Stimulated activated CD4-positive, alpha-beta T cell treated with anti-CD3 and anti-CD28 coated beads, Interleukin-1b, Interleukin-23, amount 100 ng/mL, for 24 hours (primary cell): ENCODE results near the gene STK36.

Experiments used
- DNase-seq, 4 experiments: peaks; one replicate each; pipeline ENCODE4 v3.0.0-alpha.2; 2020; ENCODE audit warnings: low read depth in 4 of 4, low spot score in 1 of 4

STK36 gene

DNA sequence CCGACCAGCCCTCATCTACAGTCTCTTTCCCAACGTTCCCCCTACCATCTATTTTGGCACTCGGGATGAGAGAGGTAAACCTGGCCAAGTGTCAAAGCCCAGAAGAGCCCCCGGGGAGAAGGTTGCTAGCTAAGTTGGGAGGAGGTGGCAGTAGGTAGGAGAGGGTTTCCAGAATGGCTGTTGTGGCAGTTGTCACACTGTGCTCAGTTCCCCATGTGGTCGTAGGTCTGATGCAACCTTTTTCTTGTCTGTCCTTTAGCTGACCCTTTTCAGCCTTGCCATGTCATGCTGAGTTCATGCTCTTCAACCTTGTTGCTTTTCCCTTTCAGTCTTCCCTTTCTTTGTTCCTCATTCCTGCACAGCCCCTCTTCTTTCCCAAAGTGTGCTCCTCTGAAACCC lies 73.3 kb downstream of the STK36 start:
- DNase-seq, result no peak

DNA sequence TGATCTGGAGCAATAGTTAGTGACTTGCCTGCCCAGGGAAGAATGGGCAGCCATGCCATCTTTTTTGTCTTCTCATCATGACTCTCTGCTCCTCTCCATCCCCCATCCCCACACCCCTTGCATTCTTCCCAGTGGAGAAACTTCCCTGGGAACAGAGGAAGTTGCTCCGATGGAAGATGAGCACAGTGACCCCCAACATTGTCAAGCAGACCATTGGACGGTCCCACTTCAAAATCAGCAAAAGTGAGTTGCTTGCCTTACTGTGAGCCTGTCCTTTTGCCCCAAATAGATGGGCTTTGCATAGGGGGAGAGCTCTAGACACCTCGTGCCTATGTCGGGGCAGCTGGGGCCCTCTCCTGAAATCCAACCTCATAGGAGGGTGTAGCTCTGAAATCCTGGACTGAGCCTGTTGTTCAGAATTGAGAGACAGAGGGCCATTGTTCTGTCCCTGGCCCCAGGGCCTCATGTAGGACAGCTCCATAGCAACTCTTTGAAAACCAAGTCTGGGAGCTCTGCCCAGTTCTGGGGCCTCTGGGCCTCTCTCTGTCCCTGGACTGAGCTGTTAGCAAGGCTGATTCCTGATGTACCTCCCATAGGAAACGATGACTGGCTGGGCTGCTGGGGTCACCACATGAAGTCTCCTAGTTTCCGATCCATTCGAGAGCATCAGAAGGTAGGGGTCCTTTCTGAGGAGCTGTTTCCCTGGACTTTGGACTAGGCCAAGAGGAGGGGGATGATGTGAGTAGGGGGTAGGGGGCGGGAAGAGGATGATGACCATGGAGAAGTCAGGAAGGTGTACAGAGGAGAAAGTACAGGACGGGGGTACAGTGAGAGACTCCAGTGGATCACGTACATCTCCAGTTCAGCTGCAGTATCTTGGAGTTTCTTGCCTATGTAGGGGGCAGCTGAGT lies 73.9 kb downstream of the STK36 start:
- DNase-seq, result no peak

DNA sequence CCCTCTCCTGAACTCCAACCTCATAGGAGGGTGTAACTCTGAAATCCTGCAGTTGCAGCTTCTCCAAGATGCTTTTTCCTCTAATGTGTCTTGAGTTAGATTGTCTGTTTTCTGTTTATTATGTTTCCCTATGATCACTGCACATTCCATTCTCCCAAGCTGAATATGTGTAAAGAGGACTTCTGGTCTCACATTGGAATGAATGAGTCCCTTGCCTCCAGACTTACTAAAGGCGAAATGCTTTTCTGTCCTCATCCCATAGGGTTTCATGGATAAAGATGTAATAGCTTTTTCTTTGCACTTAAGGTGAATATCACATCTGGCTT lies 74.5 kb downstream of the STK36 start:
- DNase-seq, result no peak

DNA sequence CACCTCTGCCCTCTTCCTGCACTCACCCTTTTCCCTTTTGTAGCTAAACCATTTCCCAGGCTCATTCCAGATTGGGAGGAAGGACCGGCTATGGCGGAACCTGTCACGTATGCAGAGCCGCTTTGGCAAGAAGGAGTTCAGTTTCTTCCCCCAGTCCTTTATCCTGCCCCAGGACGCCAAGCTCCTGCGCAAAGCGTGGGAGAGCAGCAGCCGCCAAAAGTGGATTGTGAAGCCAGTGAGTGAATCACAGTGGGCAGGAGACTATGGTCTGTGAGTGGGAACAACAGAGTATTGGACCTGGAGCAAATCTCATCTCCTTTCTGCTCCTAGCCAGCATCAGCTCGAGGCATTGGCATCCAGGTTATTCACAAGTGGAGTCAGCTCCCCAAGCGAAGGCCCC lies 75.1 kb downstream of the STK36 start:
- no peak for DNase-seq

DNA sequence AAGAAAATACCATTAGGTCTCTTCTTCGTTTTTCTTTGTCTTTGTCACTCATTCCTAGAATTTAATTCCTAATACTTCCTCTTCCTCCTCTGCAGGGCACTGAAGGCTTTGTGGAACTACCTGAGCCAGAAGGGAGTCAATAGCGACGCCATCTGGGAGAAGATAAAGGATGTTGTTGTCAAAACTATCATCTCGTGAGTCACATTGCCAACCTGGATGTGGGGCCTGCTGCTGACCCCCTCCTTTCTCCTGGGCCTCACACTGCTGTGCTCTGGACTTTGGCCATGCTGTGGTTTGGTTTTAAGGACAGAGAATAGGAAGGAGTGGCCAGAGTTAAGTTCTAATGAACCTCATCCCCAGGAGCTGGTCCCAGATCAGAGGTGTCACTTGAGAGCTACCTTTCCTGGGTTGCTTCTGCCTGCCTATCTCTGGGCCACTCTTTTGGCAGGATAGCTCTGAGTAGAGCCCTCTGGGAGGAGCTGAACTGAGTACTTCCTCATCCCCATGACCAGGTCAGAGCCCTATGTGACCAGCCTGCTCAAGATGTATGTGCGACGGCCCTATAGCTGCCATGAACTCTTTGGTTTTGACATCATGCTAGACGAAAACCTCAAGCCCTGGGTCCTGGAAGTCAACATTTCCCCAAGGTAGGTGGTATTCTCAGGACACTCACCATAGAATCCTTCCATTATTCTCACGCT lies 77.0 kb downstream of the STK36 start:
- DNase-seq, result no peak
